Measurements from ENCODE around the gene TFB1M. TPM values are rescaled to one million over a fixed set of nuclear protein-coding genes. Genes with fewer than 3 reads are reported as not detected.
"Not testable (repeated sequence)": the region's sequence is repeated elsewhere in the genome, so short reads cannot be mapped to it uniquely, and the experiment has no call there.

TFB1M gene
- total RNA-seq, 1 donor from 2014 or later: 7.6 TPM

DNA sequence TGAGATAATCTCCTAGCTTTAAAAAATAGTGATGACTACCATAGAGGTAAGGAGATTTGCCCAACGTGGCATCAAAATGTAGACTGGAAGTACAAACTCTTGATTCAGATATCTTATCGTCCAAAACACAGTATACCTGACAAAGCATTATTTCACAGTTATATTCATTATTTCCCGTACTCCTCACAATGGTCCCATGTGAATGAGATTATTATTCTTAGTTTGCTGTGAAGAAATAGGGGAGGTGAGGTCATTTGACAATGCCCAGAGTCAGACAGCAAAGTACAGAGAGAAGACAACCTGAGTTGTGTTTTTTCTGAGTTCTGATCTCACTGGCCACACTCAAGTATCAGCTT is 1.2 kb upstream of the TFB1M start:
- Histone ChIP-seq H3K4me3 (peak overlapping the region; percentile 81 to 84), H3K27ac (peak overlapping the region; percentile 77), H3K27me3 (no peaks in the 10 kb centered on the region), H3K36me3 (no peaks in the 10 kb centered on the region), H3K9me3 (no peaks in the 10 kb centered on the region), H3K4me1 (peaks cover 1% of the 10 kb centered on the region)
- TF ChIP-seq POLR2AphosphoS5 (IDR thresholded peaks at IDR 0.05; ENCODE audit: insufficient read depth in 1 of 2, low read depth in 1 of 2): no peak
- no peak for TF ChIP-seq POLR2A (IDR thresholded peaks at IDR 0.05)
- TF ChIP-seq, protein P1, sequence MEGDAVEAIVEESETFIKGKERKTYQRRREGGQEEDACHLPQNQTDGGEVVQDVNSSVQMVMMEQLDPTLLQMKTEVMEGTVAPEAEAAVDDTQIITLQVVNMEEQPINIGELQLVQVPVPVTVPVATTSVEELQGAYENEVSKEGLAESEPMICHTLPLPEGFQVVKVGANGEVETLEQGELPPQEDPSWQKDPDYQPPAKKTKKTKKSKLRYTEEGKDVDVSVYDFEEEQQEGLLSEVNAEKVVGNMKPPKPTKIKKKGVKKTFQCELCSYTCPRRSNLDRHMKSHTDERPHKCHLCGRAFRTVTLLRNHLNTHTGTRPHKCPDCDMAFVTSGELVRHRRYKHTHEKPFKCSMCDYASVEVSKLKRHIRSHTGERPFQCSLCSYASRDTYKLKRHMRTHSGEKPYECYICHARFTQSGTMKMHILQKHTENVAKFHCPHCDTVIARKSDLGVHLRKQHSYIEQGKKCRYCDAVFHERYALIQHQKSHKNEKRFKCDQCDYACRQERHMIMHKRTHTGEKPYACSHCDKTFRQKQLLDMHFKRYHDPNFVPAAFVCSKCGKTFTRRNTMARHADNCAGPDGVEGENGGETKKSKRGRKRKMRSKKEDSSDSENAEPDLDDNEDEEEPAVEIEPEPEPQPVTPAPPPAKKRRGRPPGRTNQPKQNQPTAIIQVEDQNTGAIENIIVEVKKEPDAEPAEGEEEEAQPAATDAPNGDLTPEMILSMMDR (IDR thresholded peaks at IDR 0.05): no peak
- DNase-seq (ENCODE audit: extremely low spot score in 2 of 2): no peak
- intact Hi-C loops (cut with DNase I): no loop called here

DNA sequence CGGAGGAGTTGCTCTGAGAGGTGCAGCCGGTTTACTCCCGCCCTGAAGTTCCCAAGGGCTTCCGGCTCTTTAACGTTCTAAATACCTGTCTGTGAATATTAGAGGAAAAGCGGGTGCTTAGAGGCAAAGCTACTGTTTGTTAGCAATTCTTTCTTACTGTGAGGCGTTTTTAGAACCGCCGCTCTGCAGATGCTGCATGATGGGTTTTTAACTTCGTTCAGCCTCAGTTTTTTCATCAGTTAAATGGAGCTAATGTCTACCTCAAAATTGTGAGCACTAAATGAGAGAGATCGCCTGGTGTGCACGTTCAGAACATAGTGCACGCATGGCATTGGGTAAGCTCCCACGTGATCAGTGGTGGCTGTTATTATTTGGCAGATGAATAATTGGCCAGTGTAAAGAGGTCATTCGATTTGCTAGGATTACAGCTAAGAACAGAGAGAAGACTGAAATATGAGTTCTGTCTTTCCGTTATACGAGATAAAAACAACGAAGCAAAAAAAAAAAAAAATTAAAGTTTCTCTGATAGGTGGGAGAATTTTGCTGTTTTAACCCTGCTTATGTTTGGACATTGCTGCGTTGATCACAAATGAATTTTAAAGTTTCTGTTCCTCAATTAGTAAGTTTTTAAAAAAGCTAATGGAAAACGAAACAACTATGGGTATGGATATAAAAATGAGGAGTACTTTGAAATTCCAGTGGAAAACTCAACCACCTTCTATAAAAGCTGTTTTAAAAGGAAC is 660 bp upstream of the TFB1M start:
- Histone ChIP-seq H3K27ac (peak overlapping the region; percentile 77), H3K4me1 (peaks cover 5% of the 10 kb centered on the region), H3K4me3 (peak overlapping the region; percentile 81 to 84), H3K36me3 (no peaks in the 10 kb centered on the region), H3K9me3 (no peaks in the 10 kb centered on the region), H3K27me3 (no peaks in the 10 kb centered on the region)
- TF ChIP-seq POLR2AphosphoS5 (IDR thresholded peaks at IDR 0.05; ENCODE audit: insufficient read depth in 1 of 2, low read depth in 1 of 2) (peak in 1 of 2 donors; percentile 62), POLR2A (IDR thresholded peaks at IDR 0.05) (no peak)
- intact Hi-C loops (cut with DNase I): no loop called here
- no peak for DNase-seq (ENCODE audit: extremely low spot score in 2 of 2)

DNA sequence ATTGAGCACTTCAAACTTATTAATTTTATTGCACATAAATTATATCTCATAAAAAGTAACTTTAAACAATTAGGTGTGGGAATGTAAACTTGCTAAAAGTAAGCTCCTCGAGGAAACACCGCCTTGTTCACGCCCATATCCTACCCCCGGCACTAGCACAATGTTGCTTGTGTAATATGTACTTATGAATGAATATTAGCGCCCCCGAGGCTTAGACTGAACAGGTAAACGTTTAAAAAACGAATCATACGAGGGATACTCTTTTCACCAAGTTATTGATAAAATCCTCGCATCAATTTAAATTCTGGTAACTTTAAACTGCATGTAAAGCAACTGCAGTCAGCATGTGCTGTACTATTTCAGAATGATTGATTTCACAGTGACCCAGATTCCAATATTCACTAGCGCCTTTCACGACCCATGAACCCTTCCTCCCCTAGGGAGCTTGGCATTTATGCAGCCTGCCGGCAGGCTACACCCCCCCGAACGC is 637 bp downstream of the TFB1M start:
- intact Hi-C loops (cut with DNase I): no loop called here
- H3K9me3 ChIP-seq: no peaks in the 10 kb centered on the region
- peaks cover 0 to 2% of the 10 kb centered on the region in 2 donors for H3K36me3 ChIP-seq
- peak overlapping the region; percentile 81 to 84 for H3K4me3 ChIP-seq
- no peaks in the 10 kb centered on the region for H3K27me3 ChIP-seq
- TF ChIP-seq POLR2AphosphoS5 (IDR thresholded peaks at IDR 0.05; ENCODE audit: insufficient read depth in 1 of 2, low read depth in 1 of 2) (no peak), POLR2A (IDR thresholded peaks at IDR 0.05) (no peak)
- TF ChIP-seq, protein P1 (IDR thresholded peaks at IDR 0.05): no peak
- no peak for DNase-seq (ENCODE audit: extremely low spot score in 2 of 2)
- peak overlapping the region; percentile 77 for H3K27ac ChIP-seq
- peaks cover 5% of the 10 kb centered on the region for H3K4me1 ChIP-seq

DNA sequence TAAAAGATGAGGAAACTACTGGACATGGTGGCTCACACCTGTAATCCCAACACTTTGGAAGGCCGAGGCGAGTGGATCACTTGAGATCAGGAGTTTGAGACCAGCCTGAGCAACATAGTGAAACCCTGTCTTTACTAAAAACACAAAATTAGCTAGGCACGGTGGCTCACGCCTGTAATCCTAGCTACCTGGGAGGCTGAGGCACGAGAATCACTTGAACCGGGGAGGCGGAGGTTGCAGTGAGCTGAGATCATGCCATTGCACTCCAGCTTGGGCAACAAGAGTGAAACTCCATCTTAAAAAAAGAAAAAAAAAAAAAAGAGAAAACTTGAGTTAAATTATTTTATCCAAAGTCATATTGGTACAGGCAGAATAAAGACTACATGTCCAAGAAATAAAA is 1.3 kb downstream of the TFB1M start:
- H3K9me3 ChIP-seq; intact Hi-C loops (cut with DNase I); H3K4me1 ChIP-seq; H3K36me3 ChIP-seq; H3K4me3 ChIP-seq; H3K27me3 ChIP-seq; H3K27ac ChIP-seq; DNase-seq (ENCODE audit: extremely low spot score in 2 of 2): not testable (repeated sequence)

DNA sequence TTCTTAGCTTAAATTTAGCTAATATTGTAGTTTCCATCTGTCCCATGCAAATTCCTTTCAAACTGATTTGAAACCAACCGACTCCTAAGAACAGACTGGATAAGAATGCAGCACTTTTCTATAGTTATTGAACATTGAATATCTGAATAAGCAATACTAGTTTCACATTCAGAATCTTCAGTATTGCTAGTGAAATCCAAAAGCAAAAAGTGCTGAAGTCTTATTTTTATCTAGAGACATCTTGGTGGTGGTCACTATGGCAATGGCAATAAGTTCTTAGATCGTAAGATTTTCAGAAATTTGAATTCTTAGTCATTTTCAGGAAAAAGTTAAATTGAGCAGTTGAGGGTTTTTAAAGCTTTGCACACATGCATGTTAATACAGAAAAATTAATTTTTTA is 2.7 kb downstream of the TFB1M start:
- Histone ChIP-seq H3K4me1 (peaks cover 5% of the 10 kb centered on the region), H3K4me3 (no peak overlapping the region), H3K27ac (no peak overlapping the region), H3K27me3 (no peaks in the 10 kb centered on the region), H3K9me3 (no peaks in the 10 kb centered on the region), H3K36me3 (peaks cover 0 to 15% of the 10 kb centered on the region in 2 donors)
- intact Hi-C loops (cut with DNase I): no loop called here
- TF ChIP-seq POLR2A (IDR thresholded peaks at IDR 0.05): no peak
- DNase-seq (ENCODE audit: extremely low spot score in 2 of 2): no peak

DNA sequence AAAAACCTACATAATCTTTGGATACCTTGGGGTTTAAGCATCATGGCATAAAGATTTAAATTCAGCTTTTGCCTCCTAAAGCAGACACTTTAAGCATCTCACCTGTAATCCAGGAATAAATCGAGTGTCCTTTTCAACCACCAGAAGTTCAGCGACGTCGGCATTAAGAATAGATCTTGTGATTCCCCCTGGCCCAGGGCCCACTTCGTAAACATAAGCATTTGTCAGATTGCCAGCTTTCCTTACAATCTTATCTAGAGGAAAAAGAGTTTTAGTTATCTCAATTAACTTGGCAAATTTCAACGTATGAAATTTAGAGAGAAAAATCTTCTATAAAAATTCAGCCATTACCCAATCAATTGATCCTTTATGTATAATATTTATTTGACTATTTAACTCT is 3.2 kb downstream of the TFB1M start:
- Histone ChIP-seq H3K36me3 (peaks cover 0 to 15% of the 10 kb centered on the region in 2 donors), H3K9me3 (no peaks in the 10 kb centered on the region), H3K4me3 (no peak overlapping the region), H3K27me3 (no peaks in the 10 kb centered on the region), H3K4me1 (peaks cover 5% of the 10 kb centered on the region), H3K27ac (no peak overlapping the region)
- intact Hi-C loops (cut with DNase I): no loop called here
- DNase-seq (ENCODE audit: extremely low spot score in 2 of 2): no peak
- no peak for TF ChIP-seq POLR2AphosphoS5 (IDR thresholded peaks at IDR 0.05; ENCODE audit: insufficient read depth in 1 of 2, low read depth in 1 of 2)
- TF ChIP-seq, protein P1 (IDR thresholded peaks at IDR 0.05): no peak
- no peak for TF ChIP-seq POLR2A (IDR thresholded peaks at IDR 0.05)

Data from vagina (tissue), 2 donors.